Measurements from ENCODE around the gene GAB3. TPM values are rescaled to one million over a fixed set of nuclear protein-coding genes. Genes with fewer than 3 reads are reported as not detected.

GAB3 gene, protein sequence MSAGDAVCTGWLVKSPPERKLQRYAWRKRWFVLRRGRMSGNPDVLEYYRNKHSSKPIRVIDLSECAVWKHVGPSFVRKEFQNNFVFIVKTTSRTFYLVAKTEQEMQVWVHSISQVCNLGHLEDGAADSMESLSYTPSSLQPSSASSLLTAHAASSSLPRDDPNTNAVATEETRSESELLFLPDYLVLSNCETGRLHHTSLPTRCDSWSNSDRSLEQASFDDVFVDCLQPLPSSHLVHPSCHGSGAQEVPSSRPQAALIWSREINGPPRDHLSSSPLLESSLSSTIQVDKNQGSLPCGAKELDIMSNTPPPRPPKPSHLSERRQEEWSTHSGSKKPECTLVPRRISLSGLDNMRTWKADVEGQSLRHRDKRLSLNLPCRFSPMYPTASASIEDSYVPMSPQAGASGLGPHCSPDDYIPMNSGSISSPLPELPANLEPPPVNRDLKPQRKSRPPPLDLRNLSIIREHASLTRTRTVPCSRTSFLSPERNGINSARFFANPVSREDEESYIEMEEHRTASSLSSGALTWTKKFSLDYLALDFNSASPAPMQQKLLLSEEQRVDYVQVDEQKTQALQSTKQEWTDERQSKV
- 6.5 and 7.3 TPM in 2 replicates for total RNA-seq

GRCh38 chrX:154750301-154751202 is at the start of gene GAB3:
TSS of gene GAB3 (minus strand) at chrX:154751077. CDS start at chrX:154751025, 52 bp downstream.

GRCh38 chrX:154762537-154763296 is 11.8 kb upstream of the GAB3 start, which contains the start of gene DKC1:
TSS of gene DKC1 (plus strand) at chrX:154762864. CDS start at chrX:154762966, 102 bp downstream.

GRCh38 chrX:154653413-154653812 is 97.5 kb downstream of the GAB3 start, which contains the start of gene CTAG2:
TSS of gene CTAG2 (minus strand) at chrX:154653579. CDS start at chrX:154653515, 64 bp downstream.

Other genes with a start within 250 kb of the GAB3 start
- 38.3 and 43.5 TPM in 2 replicates for gene FAM3A, start 234.8 kb downstream of the GAB3 start, total RNA-seq
- gene G6PD, start 204.2 kb downstream of the GAB3 start, total RNA-seq, result 141 and 233 TPM in 2 replicates
- 26.5 and 28.6 TPM in 2 replicates for gene IKBKG, start 203.5 kb downstream of the GAB3 start, total RNA-seq
- not detected in 2 replicates for gene CTAG1A, start 165.9 kb downstream of the GAB3 start, total RNA-seq
- gene CTAG1B, start 131.8 kb downstream of the GAB3 start, total RNA-seq, result not detected in 2 replicates
- not detected in 2 replicates for gene CTAG2, start 97.5 kb downstream of the GAB3 start, total RNA-seq
- 26.3 and 29.8 TPM in 2 replicates for gene DKC1, start 11.8 kb upstream of the GAB3 start, total RNA-seq
- gene MPP1, start 54.4 kb upstream of the GAB3 start, total RNA-seq, result 38.7 and 49.1 TPM in 2 replicates
- gene SMIM9, start 83.6 kb upstream of the GAB3 start, total RNA-seq, result not detected in 2 replicates
- 8.3 TPM in 1 of 2 replicates, not detected in the other for gene F8A1, start 135.3 kb upstream of the GAB3 start, total RNA-seq